Measurements from ENCODE around the gene PRDM16.

DNA sequence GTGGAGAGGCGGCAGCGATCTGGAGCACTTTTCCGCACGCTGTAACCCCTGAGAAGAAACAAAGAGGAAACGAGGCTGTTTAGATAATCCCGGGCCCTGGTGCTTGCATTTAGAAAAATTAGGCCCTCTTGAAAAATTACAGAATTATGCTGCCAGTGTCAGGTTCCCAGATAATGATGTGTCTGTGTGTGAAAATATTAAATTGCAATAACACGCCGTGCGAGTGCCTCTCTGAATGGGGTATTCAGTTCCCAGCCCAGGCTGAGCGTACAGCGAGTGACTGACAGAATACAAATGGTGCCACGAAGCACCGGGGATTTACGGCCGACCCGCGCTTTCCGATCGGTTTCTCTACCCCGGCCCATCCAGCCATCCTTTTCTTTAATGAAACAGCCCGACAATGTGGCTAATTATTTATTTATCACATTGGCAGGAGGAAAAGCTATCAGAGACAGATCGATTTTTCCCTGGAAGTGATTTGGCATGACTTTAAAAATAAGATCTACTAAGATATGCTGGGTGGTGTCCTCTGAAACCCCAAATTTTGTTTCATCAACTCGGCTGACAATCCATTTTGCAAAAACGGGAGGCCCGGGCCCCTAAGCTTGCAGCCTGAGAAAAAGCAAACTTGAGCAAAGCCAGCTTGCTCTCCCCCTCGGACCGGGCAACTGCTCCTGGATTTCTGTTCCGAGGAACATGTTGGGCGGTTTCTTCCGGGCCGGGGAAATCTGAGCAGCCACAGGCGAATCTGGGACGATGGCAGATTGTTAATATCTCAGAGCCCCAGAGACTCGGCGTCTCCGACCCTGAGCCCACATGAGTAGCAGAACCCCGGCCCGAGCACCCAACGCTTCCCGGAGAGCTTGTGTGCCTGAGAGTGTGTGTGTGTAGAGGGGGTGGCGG lies 11.3 kb downstream of the PRDM16 start:
- TF ChIP-seq, protein P1, sequence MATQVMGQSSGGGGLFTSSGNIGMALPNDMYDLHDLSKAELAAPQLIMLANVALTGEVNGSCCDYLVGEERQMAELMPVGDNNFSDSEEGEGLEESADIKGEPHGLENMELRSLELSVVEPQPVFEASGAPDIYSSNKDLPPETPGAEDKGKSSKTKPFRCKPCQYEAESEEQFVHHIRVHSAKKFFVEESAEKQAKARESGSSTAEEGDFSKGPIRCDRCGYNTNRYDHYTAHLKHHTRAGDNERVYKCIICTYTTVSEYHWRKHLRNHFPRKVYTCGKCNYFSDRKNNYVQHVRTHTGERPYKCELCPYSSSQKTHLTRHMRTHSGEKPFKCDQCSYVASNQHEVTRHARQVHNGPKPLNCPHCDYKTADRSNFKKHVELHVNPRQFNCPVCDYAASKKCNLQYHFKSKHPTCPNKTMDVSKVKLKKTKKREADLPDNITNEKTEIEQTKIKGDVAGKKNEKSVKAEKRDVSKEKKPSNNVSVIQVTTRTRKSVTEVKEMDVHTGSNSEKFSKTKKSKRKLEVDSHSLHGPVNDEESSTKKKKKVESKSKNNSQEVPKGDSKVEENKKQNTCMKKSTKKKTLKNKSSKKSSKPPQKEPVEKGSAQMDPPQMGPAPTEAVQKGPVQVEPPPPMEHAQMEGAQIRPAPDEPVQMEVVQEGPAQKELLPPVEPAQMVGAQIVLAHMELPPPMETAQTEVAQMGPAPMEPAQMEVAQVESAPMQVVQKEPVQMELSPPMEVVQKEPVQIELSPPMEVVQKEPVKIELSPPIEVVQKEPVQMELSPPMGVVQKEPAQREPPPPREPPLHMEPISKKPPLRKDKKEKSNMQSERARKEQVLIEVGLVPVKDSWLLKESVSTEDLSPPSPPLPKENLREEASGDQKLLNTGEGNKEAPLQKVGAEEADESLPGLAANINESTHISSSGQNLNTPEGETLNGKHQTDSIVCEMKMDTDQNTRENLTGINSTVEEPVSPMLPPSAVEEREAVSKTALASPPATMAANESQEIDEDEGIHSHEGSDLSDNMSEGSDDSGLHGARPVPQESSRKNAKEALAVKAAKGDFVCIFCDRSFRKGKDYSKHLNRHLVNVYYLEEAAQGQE (tag by site-specific recombination; IDR thresholded peaks at IDR 0.05): no peak
- TF ChIP-seq ZNF324 (tag by site-specific recombination; IDR thresholded peaks at IDR 0.05) (no peak), IKZF3 (tag by site-specific recombination; IDR thresholded peaks at IDR 0.05) (no peak), ZNF768 (tag by site-specific recombination; IDR thresholded peaks at IDR 0.05) (no peak), ZNF146 (tag by site-specific recombination; IDR thresholded peaks at IDR 0.05) (no peak), ZNF510 (tag by site-specific recombination; IDR thresholded peaks at IDR 0.05; ENCODE audit: insufficient replicate concordance) (no peak)
- TF ChIP-seq, protein P2, sequence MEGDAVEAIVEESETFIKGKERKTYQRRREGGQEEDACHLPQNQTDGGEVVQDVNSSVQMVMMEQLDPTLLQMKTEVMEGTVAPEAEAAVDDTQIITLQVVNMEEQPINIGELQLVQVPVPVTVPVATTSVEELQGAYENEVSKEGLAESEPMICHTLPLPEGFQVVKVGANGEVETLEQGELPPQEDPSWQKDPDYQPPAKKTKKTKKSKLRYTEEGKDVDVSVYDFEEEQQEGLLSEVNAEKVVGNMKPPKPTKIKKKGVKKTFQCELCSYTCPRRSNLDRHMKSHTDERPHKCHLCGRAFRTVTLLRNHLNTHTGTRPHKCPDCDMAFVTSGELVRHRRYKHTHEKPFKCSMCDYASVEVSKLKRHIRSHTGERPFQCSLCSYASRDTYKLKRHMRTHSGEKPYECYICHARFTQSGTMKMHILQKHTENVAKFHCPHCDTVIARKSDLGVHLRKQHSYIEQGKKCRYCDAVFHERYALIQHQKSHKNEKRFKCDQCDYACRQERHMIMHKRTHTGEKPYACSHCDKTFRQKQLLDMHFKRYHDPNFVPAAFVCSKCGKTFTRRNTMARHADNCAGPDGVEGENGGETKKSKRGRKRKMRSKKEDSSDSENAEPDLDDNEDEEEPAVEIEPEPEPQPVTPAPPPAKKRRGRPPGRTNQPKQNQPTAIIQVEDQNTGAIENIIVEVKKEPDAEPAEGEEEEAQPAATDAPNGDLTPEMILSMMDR (tag by site-specific recombination; IDR thresholded peaks at IDR 0.05): no peak
- TF ChIP-seq, protein P3, sequence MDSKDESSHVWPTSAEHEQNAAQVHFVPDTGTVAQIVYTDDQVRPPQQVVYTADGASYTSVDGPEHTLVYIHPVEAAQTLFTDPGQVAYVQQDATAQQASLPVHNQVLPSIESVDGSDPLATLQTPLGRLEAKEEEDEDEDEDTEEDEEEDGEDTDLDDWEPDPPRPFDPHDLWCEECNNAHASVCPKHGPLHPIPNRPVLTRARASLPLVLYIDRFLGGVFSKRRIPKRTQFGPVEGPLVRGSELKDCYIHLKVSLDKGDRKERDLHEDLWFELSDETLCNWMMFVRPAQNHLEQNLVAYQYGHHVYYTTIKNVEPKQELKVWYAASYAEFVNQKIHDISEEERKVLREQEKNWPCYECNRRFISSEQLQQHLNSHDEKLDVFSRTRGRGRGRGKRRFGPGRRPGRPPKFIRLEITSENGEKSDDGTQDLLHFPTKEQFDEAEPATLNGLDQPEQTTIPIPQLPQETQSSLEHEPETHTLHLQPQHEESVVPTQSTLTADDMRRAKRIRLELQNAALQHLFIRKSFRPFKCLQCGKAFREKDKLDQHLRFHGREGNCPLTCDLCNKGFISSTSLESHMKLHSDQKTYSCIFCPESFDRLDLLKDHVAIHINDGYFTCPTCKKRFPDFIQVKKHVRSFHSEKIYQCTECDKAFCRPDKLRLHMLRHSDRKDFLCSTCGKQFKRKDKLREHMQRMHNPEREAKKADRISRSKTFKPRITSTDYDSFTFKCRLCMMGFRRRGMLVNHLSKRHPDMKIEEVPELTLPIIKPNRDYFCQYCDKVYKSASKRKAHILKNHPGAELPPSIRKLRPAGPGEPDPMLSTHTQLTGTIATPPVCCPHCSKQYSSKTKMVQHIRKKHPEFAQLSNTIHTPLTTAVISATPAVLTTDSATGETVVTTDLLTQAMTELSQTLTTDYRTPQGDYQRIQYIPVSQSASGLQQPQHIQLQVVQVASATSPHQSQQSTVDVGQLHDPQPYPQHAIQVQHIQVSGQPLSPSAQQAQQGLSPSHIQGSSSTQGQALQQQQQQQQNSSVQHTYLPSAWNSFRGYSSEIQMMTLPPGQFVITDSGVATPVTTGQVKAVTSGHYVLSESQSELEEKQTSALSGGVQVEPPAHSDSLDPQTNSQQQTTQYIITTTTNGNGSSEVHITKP (tag by site-specific recombination; IDR thresholded peaks at IDR 0.05): no peak
